CD4-positive, alpha-beta T cell treated with Interleukin-21 for 1 hour (primary cell): ENCODE measurements around the gene NPAS2.

Source experiments
- DNase-seq: peaks from one replicate; pipeline ENCODE4 v3.0.0-alpha.2; 2020

NPAS2 gene

GRCh38 chr2:100819370-100820272 lies at the start of gene NPAS2:
Gene NPAS2, plus strand, starts transcription at chr2:100820139. Its CDS starts 84,616 bp downstream, at chr2:100904755.
- no peak for DNase-seq

GRCh38 chr2:100771125-100771524 lies 48.8 kb upstream of the NPAS2 start:
- no peak for DNase-seq

GRCh38 chr2:100773538-100773937 lies 46.4 kb upstream of the NPAS2 start:
- no peak for DNase-seq

- no peak for DNase-seq
Observed at GRCh38 chr2:100776445-100776844, 43.5 kb upstream of the NPAS2 start.

- no peak for DNase-seq
Observed at GRCh38 chr2:100778637-100779450, 41.1 kb upstream of the NPAS2 start.

- DNase-seq, result no peak
Observed at GRCh38 chr2:100779908-100780202, 40.1 kb upstream of the NPAS2 start.

GRCh38 chr2:100780203-100781008 lies 39.5 kb upstream of the NPAS2 start:
- DNase-seq, result no peak

- DNase-seq, result no peak
Observed at GRCh38 chr2:100781009-100781325, 39.0 kb upstream of the NPAS2 start.

GRCh38 chr2:100781523-100782379 lies 38.2 kb upstream of the NPAS2 start:
- no peak for DNase-seq

GRCh38 chr2:100782380-100782878 lies 37.5 kb upstream of the NPAS2 start:
- DNase-seq, result no peak

- DNase-seq, result no peak
Observed at GRCh38 chr2:100783987-100784386, 36.0 kb upstream of the NPAS2 start.

- DNase-seq, result no peak
Observed at GRCh38 chr2:100784681-100785080, 35.3 kb upstream of the NPAS2 start.

- no peak for DNase-seq
Observed at GRCh38 chr2:100785626-100786296, 34.2 kb upstream of the NPAS2 start.

GRCh38 chr2:100786297-100786658 lies 33.7 kb upstream of the NPAS2 start:
- DNase-seq, result no peak

GRCh38 chr2:100786985-100787384 lies 33.0 kb upstream of the NPAS2 start:
- DNase-seq, result no peak

- no peak for DNase-seq
Observed at GRCh38 chr2:100789361-100789760, 30.6 kb upstream of the NPAS2 start.

- no peak for DNase-seq
Observed at GRCh38 chr2:100791294-100791935, 28.5 kb upstream of the NPAS2 start.

GRCh38 chr2:100791936-100792308 lies 28.0 kb upstream of the NPAS2 start:
- no peak for DNase-seq

GRCh38 chr2:100793220-100793619 lies 26.7 kb upstream of the NPAS2 start:
- no peak for DNase-seq

- DNase-seq, result no peak
Observed at GRCh38 chr2:100793982-100794381, 26.0 kb upstream of the NPAS2 start.

GRCh38 chr2:100796499-100797100 lies 23.3 kb upstream of the NPAS2 start:
- no peak for DNase-seq
